T-helper 2 cell treated with Interferon-gamma antibody and Interleukin-4, amounts not matched to agents 5 μg/mL and 100 μg/mL, for 36 hours (primary cell): Measurements from ENCODE around the gene PIGS.
"Not testable (repeated sequence)": the region's sequence is repeated elsewhere in the genome, so short reads cannot be mapped to it uniquely, and the experiment has no call there.

Experiments
- DNase-seq: peaks from one replicate; pipeline ENCODE4 v3.0.0; 2021; ENCODE audit warnings: low spot score
- H3K27ac Mint-ChIP-seq: one replicate; pipeline ENCODE4 v1.8.0; 2021; ENCODE audit warnings: mild to moderate bottlenecking, mixed read lengths
- H3K27me3 Mint-ChIP-seq: one replicate; pipeline ENCODE4 v1.8.0; 2021; ENCODE audit warnings: low read depth, mixed read lengths
- H3K36me3 Mint-ChIP-seq: one replicate; pipeline ENCODE4 v1.8.0; 2021; ENCODE audit warnings: low read depth, mixed read lengths
- H3K4me1 Mint-ChIP-seq: one replicate; pipeline ENCODE4 v1.8.0; 2021; ENCODE audit warnings: low read depth, mixed read lengths
- H3K4me3 Mint-ChIP-seq: one replicate; pipeline ENCODE4 v1.8.0; 2022; ENCODE audit warnings: mild to moderate bottlenecking, moderate library complexity, mixed read lengths
- H3K9me3 Mint-ChIP-seq: one replicate; pipeline ENCODE4 v1.8.0; 2021; ENCODE audit warnings: mixed read lengths

PIGS gene

GRCh38 chr17:28571361-28572122, at the start of gene PIGS:
Gene PIGS (minus strand): TSS chr17:28571524. CDS start chr17:28571496, 28 bp downstream.
- peaks cover 48% of the 10 kb centered on the region for H3K36me3 Mint-ChIP-seq
- H3K27ac Mint-ChIP-seq: peak within 1 kb of the TSS; percentile 90
- H3K4me1 Mint-ChIP-seq: peaks cover 55% of the 10 kb centered on the region
- no peaks in the 10 kb centered on the region for H3K9me3 Mint-ChIP-seq
- H3K4me3 Mint-ChIP-seq: peak within 1 kb of the TSS; percentile 95
- DNase-seq: peak; percentile 93
- H3K27me3 Mint-ChIP-seq: no peaks in the 10 kb centered on the region

GRCh38 chr17:28620010-28620409, 48.7 kb upstream of the PIGS start:
- no peak overlapping the region for H3K27ac Mint-ChIP-seq
- H3K36me3 Mint-ChIP-seq: peaks cover 76% of the 10 kb centered on the region

GRCh38 chr17:28618464-28618863, 47.1 kb upstream of the PIGS start:
- Mint-ChIP-seq H3K27ac (no peak overlapping the region), H3K9me3 (no peaks in the 10 kb centered on the region), H3K4me3 (no peak overlapping the region), H3K27me3 (no peaks in the 10 kb centered on the region), H3K36me3 (peaks cover 77% of the 10 kb centered on the region), H3K4me1 (peaks cover 4% of the 10 kb centered on the region)
- DNase-seq: no peak

More at GRCh38 chr17:28620010-28620409, 48.7 kb upstream of the PIGS start:
- Mint-ChIP-seq H3K4me1 (no peaks in the 10 kb centered on the region), H3K4me3 (no peak overlapping the region), H3K27me3 (no peaks in the 10 kb centered on the region), H3K9me3 (no peaks in the 10 kb centered on the region)
- no peak for DNase-seq

- H3K27ac Mint-ChIP-seq: no peak overlapping the region
- no peaks in the 10 kb centered on the region for H3K9me3 Mint-ChIP-seq
- peaks cover 4% of the 10 kb centered on the region for H3K4me1 Mint-ChIP-seq
- peaks cover 70% of the 10 kb centered on the region for H3K36me3 Mint-ChIP-seq
- H3K4me3 Mint-ChIP-seq: no peak overlapping the region
- H3K27me3 Mint-ChIP-seq: no peaks in the 10 kb centered on the region
- DNase-seq: no peak
Observed at GRCh38 chr17:28616281-28616680, 45.0 kb upstream of the PIGS start.

GRCh38 chr17:28615260-28615940, 44.1 kb upstream of the PIGS start:
- no peak for DNase-seq
- H3K27me3 Mint-ChIP-seq: no peaks in the 10 kb centered on the region
- H3K4me3 Mint-ChIP-seq: no peak overlapping the region
- peaks cover 4% of the 10 kb centered on the region for H3K4me1 Mint-ChIP-seq
- peaks cover 67% of the 10 kb centered on the region for H3K36me3 Mint-ChIP-seq
- H3K27ac Mint-ChIP-seq: no peak overlapping the region
- no peaks in the 10 kb centered on the region for H3K9me3 Mint-ChIP-seq

GRCh38 chr17:28613931-28614381, 42.6 kb upstream of the PIGS start, which contains the start of gene RSKR:
Gene RSKR (minus strand): TSS chr17:28614185. CDS start chr17:28614161, 24 bp downstream.
- Mint-ChIP-seq H3K4me1 (peaks cover 4% of the 10 kb centered on the region), H3K36me3 (peaks cover 61% of the 10 kb centered on the region), H3K27ac (peak within 1 kb of the TSS; percentile 21), H3K4me3 (no peak within 1 kb of the TSS), H3K9me3 (no peaks in the 10 kb centered on the region), H3K27me3 (no peaks in the 10 kb centered on the region)
- no peak for DNase-seq

GRCh38 chr17:28612936-28613872, 41.9 kb upstream of the PIGS start:
- peaks cover 4% of the 10 kb centered on the region for H3K4me1 Mint-ChIP-seq
- H3K4me3 Mint-ChIP-seq: no peak overlapping the region
- no peak overlapping the region for H3K27ac Mint-ChIP-seq
- peaks cover 56% of the 10 kb centered on the region for H3K36me3 Mint-ChIP-seq
- no peaks in the 10 kb centered on the region for H3K9me3 Mint-ChIP-seq
- DNase-seq: no peak
- no peaks in the 10 kb centered on the region for H3K27me3 Mint-ChIP-seq

- Mint-ChIP-seq H3K4me3 (no peak overlapping the region), H3K4me1 (peaks cover 4% of the 10 kb centered on the region), H3K9me3 (no peaks in the 10 kb centered on the region), H3K27ac (no peak overlapping the region), H3K27me3 (no peaks in the 10 kb centered on the region), H3K36me3 (peaks cover 53% of the 10 kb centered on the region)
- no peak for DNase-seq
Observed at GRCh38 chr17:28612531-28612930, 41.2 kb upstream of the PIGS start.

- Mint-ChIP-seq H3K36me3 (peaks cover 33% of the 10 kb centered on the region), H3K27ac (peak overlapping the region; percentile 7), H3K4me1 (peaks cover 4% of the 10 kb centered on the region), H3K4me3 (no peak overlapping the region), H3K27me3 (no peaks in the 10 kb centered on the region), H3K9me3 (no peaks in the 10 kb centered on the region)
- DNase-seq: no peak
Observed at GRCh38 chr17:28610376-28610775, 39.1 kb upstream of the PIGS start.

GRCh38 chr17:28604031-28604430, 32.7 kb upstream of the PIGS start:
- not testable (repeated sequence) for H3K27ac Mint-ChIP-seq, H3K9me3 Mint-ChIP-seq, H3K4me1 Mint-ChIP-seq, DNase-seq, H3K36me3 Mint-ChIP-seq, H3K4me3 Mint-ChIP-seq, H3K27me3 Mint-ChIP-seq

- peak overlapping the region; percentile 94 for H3K4me3 Mint-ChIP-seq
Observed at GRCh38 chr17:28599311-28600184, 28.2 kb upstream of the PIGS start.

GRCh38 chr17:28598799-28599310, 27.5 kb upstream of the PIGS start, which contains the start of gene SPAG5:
Gene SPAG5 (minus strand): TSS chr17:28599025. CDS start chr17:28598946, 79 bp downstream.
- DNase-seq: peak; percentile 96
- no peaks in the 10 kb centered on the region for H3K27me3 Mint-ChIP-seq
- no peaks in the 10 kb centered on the region for H3K9me3 Mint-ChIP-seq
- H3K36me3 Mint-ChIP-seq: peaks cover 18% of the 10 kb centered on the region
- peak within 1 kb of the TSS; percentile 94 for H3K4me3 Mint-ChIP-seq
- peaks cover 20% of the 10 kb centered on the region for H3K4me1 Mint-ChIP-seq
- peak within 1 kb of the TSS; percentile 96 for H3K27ac Mint-ChIP-seq

More at GRCh38 chr17:28599311-28600184, 28.2 kb upstream of the PIGS start:
- Mint-ChIP-seq H3K9me3 (no peaks in the 10 kb centered on the region), H3K36me3 (peaks cover 17% of the 10 kb centered on the region), H3K27ac (peak overlapping the region; percentile 96), H3K27me3 (no peaks in the 10 kb centered on the region), H3K4me1 (peaks cover 19% of the 10 kb centered on the region)
- DNase-seq: peak; percentile 69
